ENCODE results near the gene CATSPER3. TPM values are rescaled to one million over a fixed set of nuclear protein-coding genes. Genes with fewer than 3 reads are reported as not detected.

Gene CATSPER3
- total RNA-seq, 1 experiment from 2014 or later = 0.50 TPM

DNA sequence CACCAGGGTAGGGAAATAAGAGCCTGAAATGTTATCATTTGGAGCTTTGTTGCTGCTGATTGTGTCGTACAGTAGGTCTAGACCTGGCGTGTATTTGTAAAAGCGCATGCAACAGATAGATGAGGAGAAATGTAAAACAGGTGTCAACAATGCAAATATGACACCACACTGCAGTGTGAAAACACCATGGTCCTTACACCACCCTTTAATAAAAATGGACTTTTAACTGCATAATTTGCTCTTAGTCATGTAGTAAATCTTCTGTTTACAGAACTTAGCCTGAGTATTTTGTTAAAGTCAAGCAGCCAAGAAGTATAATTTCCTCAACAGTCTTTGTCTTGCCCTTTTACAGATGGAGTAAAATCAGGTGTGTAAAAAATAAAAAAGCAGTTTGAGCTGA is 48.8 kb upstream of the CATSPER3 start:
- no peak overlapping the region for H3K4me3 Mint-ChIP-seq
- H3K36me3 Mint-ChIP-seq (ENCODE audit: insufficient read depth in 1 of 3, low read depth in 3 of 3) = peaks cover 4 to 26% (median 15%) of the 10 kb centered on the region in 3 experiments; a peak in 5 of 7 replicates
- Histone ChIP-seq H3K18ac (ENCODE audit: insufficient read length, low read depth, low read length) (no peak overlapping the region), H3K9me3 (ENCODE audit: control insufficient read depth, low read depth, low read length) (no peaks in the 10 kb centered on the region), H3K79me1 (ENCODE audit: insufficient read depth, low read depth, low read length, poor library complexity, severe bottlenecking) (no peaks in the 10 kb centered on the region), H2BK5ac (ENCODE audit: insufficient read length, low read length) (no peak overlapping the region), H2BK15ac (ENCODE audit: low read depth, low read length) (no peak overlapping the region), H4K5ac (ENCODE audit: insufficient read length, low read depth, low read length) (no peak overlapping the region), H3K4ac (ENCODE audit: low read depth, low read length) (no peak overlapping the region), H4K8ac (replicated peaks; ENCODE audit: insufficient read length, low read depth, low read length) (no peak overlapping the region), H2BK20ac (ENCODE audit: low read depth, low read length, poor library complexity, severe bottlenecking) (no peak overlapping the region), H3K56ac (ENCODE audit: insufficient read length, low read depth, low read length) (no peak overlapping the region), H3K23me2 (ENCODE audit: insufficient read length, low read depth, low read length, poor library complexity, severe bottlenecking) (no peaks in the 10 kb centered on the region), H4K91ac (ENCODE audit: insufficient read length, low read depth, low read length) (no peak overlapping the region), H4K20me1 (ENCODE audit: control insufficient read depth, insufficient read depth, insufficient read length) (no peaks in the 10 kb centered on the region), H2BK120ac (ENCODE audit: low read depth, low read length, poor library complexity, severe bottlenecking) (no peak overlapping the region), H3K9ac (ENCODE audit: extremely low read depth, insufficient read length, low read length) (no peak overlapping the region), H3K4me1 (ENCODE audit: insufficient read depth, low read length) (no peaks in the 10 kb centered on the region), H3K27ac (ENCODE audit: insufficient read length, low read depth, low read length) (no peak overlapping the region), H2AK5ac (ENCODE audit: insufficient read length, low read length) (no peak overlapping the region), H3K27me3 (ENCODE audit: insufficient read depth, low read length) (no peaks in the 10 kb centered on the region), H2AFZ (ENCODE audit: low read length) (no peak overlapping the region), H3K4me2 (ENCODE audit: insufficient read depth, insufficient read length, low read length) (no peak overlapping the region), H3T11ph (ENCODE audit: low read length) (no peak overlapping the region), H3K23ac (ENCODE audit: insufficient read length, low read depth, low read length) (no peak overlapping the region), H2BK12ac (ENCODE audit: insufficient read length, low read depth, low read length) (no peak overlapping the region), H3K14ac (ENCODE audit: insufficient read depth, low read length) (no peak overlapping the region), H3K79me2 (ENCODE audit: insufficient read depth, low read length) (no peaks in the 10 kb centered on the region)
- no peaks in the 10 kb centered on the region for H3K9me3 Mint-ChIP-seq
- no CpG with 5 or more reads among the region's 3 CpGs for WGBS (ENCODE audit: extremely low coverage, insufficient read length, low lambda C conversion rate)
- no peaks in the 10 kb centered on the region for H3K27me3 Mint-ChIP-seq (ENCODE audit: low read depth)
- DNase-seq = no peak
- TF ChIP-seq, protein P1, sequence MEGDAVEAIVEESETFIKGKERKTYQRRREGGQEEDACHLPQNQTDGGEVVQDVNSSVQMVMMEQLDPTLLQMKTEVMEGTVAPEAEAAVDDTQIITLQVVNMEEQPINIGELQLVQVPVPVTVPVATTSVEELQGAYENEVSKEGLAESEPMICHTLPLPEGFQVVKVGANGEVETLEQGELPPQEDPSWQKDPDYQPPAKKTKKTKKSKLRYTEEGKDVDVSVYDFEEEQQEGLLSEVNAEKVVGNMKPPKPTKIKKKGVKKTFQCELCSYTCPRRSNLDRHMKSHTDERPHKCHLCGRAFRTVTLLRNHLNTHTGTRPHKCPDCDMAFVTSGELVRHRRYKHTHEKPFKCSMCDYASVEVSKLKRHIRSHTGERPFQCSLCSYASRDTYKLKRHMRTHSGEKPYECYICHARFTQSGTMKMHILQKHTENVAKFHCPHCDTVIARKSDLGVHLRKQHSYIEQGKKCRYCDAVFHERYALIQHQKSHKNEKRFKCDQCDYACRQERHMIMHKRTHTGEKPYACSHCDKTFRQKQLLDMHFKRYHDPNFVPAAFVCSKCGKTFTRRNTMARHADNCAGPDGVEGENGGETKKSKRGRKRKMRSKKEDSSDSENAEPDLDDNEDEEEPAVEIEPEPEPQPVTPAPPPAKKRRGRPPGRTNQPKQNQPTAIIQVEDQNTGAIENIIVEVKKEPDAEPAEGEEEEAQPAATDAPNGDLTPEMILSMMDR (conservative IDR thresholded peaks at IDR 0.05) = no peak
- H3K27ac Mint-ChIP-seq = no peak overlapping the region
- H3K4me1 Mint-ChIP-seq = peaks cover 4% of the 10 kb centered on the region in 2 experiments; a peak in 2 of 4 replicates

All from H9 (cell line).